ENCODE measurements around the gene MAP2K2.
"Not testable (repeated sequence)": the region's sequence is repeated elsewhere in the genome, so short reads cannot be mapped to it uniquely, and the experiment has no call there.

MAP2K2 gene

GRCh38 chr19:4144666-4145249 lies 20.8 kb upstream of the MAP2K2 start:
- DNase-seq (ENCODE audit: low read depth) = no peak
- H3K4me3 ChIP-seq (ENCODE audit: low read depth, low read length) = no peak overlapping the region
- TF ChIP-seq CTCF (IDR thresholded peaks at IDR 0.05; ENCODE audit: low read depth, low read length) = no peak
- TF ChIP-seq, protein P1, sequence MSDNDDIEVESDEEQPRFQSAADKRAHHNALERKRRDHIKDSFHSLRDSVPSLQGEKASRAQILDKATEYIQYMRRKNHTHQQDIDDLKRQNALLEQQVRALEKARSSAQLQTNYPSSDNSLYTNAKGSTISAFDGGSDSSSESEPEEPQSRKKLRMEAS (IDR thresholded peaks at IDR 0.05; ENCODE audit: low read depth, low read length) = no peak
- no peak for TF ChIP-seq POLR2A (IDR thresholded peaks at IDR 0.05; ENCODE audit: extremely low read depth, insufficient read length)
- no peak for TF ChIP-seq MYC (IDR thresholded peaks at IDR 0.05; ENCODE audit: low read depth, low read length)

DNA sequence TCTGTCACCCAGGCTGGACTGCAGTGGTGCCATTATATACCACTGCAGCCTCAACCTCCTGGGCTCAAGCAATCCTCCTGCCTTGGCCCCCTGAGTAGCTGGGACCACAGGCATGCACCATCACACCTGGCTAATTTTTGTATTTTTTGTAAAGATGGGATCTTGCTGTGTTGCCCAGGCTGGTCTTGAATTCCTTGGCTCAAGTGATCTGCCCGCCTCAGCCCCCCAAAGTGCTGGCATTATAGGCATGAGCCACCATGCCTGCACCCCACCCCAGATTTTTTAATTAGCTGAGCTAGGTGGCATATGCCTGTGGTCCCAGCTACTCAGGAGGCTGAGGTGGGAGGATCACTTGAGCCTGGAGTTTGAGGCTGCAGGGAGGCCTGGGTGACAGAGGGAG lies 19.0 kb upstream of the MAP2K2 start:
- DNase-seq (ENCODE audit: low read depth); H3K4me3 ChIP-seq (ENCODE audit: low read depth, low read length): not testable (repeated sequence)

DNA sequence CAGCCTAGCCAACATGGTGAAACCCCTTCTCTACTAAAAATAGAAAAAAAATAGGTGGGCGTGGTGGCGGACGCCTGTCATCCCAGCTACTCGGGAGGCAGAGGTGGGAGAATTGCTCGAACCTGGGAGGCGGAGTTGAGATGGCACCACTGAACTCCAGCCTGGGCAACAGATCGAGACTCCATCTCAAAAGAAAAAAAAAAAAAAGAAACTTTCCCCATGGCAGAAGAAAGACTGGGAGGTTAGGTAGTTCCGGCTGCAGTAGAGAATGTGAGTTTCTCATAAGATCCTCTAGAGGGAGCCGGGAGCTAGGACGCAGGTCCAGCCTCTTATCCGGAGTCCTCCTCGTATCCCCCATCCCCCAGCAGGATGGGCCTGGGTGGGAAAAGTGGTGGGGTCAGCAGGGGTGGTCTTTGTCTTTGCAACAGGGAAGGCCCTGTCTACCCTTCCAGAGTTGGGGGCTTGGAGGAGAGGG lies 16.4 kb upstream of the MAP2K2 start:
- H3K4me3 ChIP-seq (ENCODE audit: low read depth, low read length) = no peak overlapping the region
- no peak for TF ChIP-seq MYC (IDR thresholded peaks at IDR 0.05; ENCODE audit: low read depth, low read length)
- TF ChIP-seq POLR2A (IDR thresholded peaks at IDR 0.05; ENCODE audit: extremely low read depth, insufficient read length) = no peak
- TF ChIP-seq, protein P1 (IDR thresholded peaks at IDR 0.05; ENCODE audit: low read depth, low read length) = no peak
- TF ChIP-seq CTCF (IDR thresholded peaks at IDR 0.05; ENCODE audit: low read depth, low read length) = peak; percentile 53

DNA sequence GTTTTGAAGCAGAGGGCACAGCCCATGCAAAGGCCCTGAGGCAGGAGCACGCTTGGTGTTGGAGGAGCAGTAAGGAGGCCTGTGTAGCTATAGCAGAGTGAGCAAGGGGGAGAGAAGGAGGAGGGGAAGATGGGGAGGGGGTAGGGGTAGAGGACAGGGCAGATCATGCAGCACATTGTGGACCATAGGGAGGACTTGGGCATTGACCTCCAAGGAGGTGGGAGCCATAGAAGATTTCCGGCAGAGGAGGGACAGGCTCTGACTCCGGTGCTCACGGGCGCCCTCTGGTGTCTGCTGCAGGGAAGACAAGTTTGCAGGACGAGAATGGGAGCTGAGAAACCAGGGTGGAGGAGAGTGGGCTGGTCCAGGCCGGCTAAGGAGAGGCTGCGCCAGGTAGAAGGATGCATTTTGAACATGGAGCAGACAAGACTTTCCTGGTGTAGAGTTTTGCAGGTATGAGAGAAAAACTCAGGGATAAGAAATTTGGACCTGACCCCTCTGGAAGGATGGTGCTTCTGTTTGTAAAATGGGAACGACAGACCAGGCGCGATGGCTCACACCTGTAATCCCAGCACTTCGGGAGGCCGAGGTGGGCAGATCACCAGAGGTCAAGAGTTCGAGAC lies 15.8 kb upstream of the MAP2K2 start:
- DNase-seq (ENCODE audit: low read depth) = peak; percentile 69
- TF ChIP-seq CTCF (IDR thresholded peaks at IDR 0.05; ENCODE audit: low read depth, low read length) = peak; percentile 81
- TF ChIP-seq MYC (IDR thresholded peaks at IDR 0.05; ENCODE audit: low read depth, low read length) = no peak
- TF ChIP-seq POLR2A (IDR thresholded peaks at IDR 0.05; ENCODE audit: extremely low read depth, insufficient read length) = no peak
- TF ChIP-seq, protein P1 (IDR thresholded peaks at IDR 0.05; ENCODE audit: low read depth, low read length) = no peak
- no peak overlapping the region for H3K4me3 ChIP-seq (ENCODE audit: low read depth, low read length)

More for the DNA sequence above, 16.4 kb upstream of the MAP2K2 start:
- DNase-seq (ENCODE audit: low read depth) = peak; percentile 64

DNA sequence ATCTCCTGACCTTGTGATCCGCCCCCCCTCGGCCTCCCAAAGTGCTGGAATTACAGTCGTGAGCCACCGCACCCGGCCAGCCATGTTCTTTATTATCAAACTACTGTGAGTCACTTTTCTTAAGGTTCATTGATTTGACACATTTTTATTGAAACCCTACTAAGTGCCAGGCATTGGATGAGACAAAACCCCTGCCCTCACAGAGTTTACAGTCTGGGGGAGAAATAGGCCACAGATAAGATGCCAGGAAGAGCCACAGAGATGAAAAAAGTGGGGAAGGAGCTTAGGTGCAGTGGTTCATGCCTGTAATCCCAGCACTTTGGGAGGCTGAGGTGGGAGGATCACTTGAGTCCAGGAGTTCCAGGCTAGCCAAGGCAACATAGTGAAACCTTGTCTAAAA lies 14.5 kb upstream of the MAP2K2 start:
- no peak overlapping the region for H3K4me3 ChIP-seq (ENCODE audit: low read depth, low read length)
- TF ChIP-seq MYC (IDR thresholded peaks at IDR 0.05; ENCODE audit: low read depth, low read length) (no peak), POLR2A (IDR thresholded peaks at IDR 0.05; ENCODE audit: extremely low read depth, insufficient read length) (no peak), CTCF (IDR thresholded peaks at IDR 0.05; ENCODE audit: low read depth, low read length) (no peak)
- TF ChIP-seq, protein P1 (IDR thresholded peaks at IDR 0.05; ENCODE audit: low read depth, low read length) = no peak
- DNase-seq (ENCODE audit: low read depth) = no peak

DNA sequence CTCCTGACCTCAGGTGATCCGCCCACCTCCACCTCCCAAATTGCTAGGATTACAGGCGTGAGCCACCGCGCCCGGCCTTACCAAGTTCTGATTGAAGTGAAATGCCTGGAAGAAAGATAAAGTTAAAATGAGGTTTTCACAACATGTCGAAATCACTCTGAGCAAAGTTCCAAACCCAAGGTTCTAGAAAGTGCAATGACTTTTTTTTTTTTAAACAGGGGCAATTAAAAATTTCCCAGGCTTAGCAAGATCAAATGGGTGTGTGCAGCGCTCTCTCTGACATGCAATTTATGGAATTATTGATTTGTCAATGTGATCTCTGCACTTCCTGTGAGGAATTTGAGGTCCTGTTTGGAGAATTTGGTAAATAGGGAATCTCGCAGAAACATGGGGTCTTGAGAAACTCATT lies 12.8 kb upstream of the MAP2K2 start:
- no peak overlapping the region for H3K4me3 ChIP-seq (ENCODE audit: low read depth, low read length)
- DNase-seq (ENCODE audit: low read depth) = no peak
- TF ChIP-seq CTCF (IDR thresholded peaks at IDR 0.05; ENCODE audit: low read depth, low read length) = no peak
- no peak for TF ChIP-seq MYC (IDR thresholded peaks at IDR 0.05; ENCODE audit: low read depth, low read length)
- no peak for TF ChIP-seq POLR2A (IDR thresholded peaks at IDR 0.05; ENCODE audit: extremely low read depth, insufficient read length)
- TF ChIP-seq, protein P1 (IDR thresholded peaks at IDR 0.05; ENCODE audit: low read depth, low read length) = no peak

- DNase-seq (ENCODE audit: low read depth) = not testable (repeated sequence)
Measured at GRCh38 chr19:4135386-4135785, 11.5 kb upstream of the MAP2K2 start.

More at GRCh38 chr19:4135386-4135785, 11.5 kb upstream of the MAP2K2 start:
- not testable (repeated sequence) for H3K4me3 ChIP-seq (ENCODE audit: low read depth, low read length)

All from NB4 (cell line).